HG02943 (cell line): ENCODE data around the gene OSBPL10.
"Not testable (repeated sequence)": the region's sequence is repeated elsewhere in the genome, so short reads cannot be mapped to it uniquely, and the experiment has no call there.

Source experiments
- ATAC-seq: cut with Tn5 transposase; IDR thresholded peaks from one replicate; pipeline ENCODE4 v1.9.1; 2021; ENCODE audit warnings: mild to moderate bottlenecking, low read depth, moderate library complexity; ENCODE audit not compliant: unreplicated experiment

The OSBPL10 gene

GRCh38 chr3:31992995-31993394, 11.9 kb upstream of the OSBPL10 start:
- ATAC-seq: not testable (repeated sequence)

GRCh38 chr3:31988271-31988670, 7.2 kb upstream of the OSBPL10 start:
- no peak for ATAC-seq

GRCh38 chr3:31985831-31986230, 4.8 kb upstream of the OSBPL10 start:
- ATAC-seq: no peak

GRCh38 chr3:31984321-31984720, 3.3 kb upstream of the OSBPL10 start:
- no peak for ATAC-seq

GRCh38 chr3:31980530-31981205, 394 bp downstream of the OSBPL10 start:
- peak; percentile 57 for ATAC-seq

- ATAC-seq: no peak
Measured at GRCh38 chr3:31979001-31979697, 1.9 kb downstream of the OSBPL10 start.

GRCh38 chr3:31978553-31978952, 2.5 kb downstream of the OSBPL10 start:
- ATAC-seq: no peak

GRCh38 chr3:31977736-31978135, 3.3 kb downstream of the OSBPL10 start:
- ATAC-seq: no peak

- ATAC-seq: no peak
Measured at GRCh38 chr3:31976302-31976701, 4.8 kb downstream of the OSBPL10 start.

- ATAC-seq: no peak
Measured at GRCh38 chr3:31974964-31975363, 6.1 kb downstream of the OSBPL10 start.

GRCh38 chr3:31974471-31974870, 6.6 kb downstream of the OSBPL10 start:
- no peak for ATAC-seq

- ATAC-seq: no peak
Measured at GRCh38 chr3:31973837-31974236, 7.2 kb downstream of the OSBPL10 start.

- ATAC-seq: no peak
Measured at GRCh38 chr3:31973081-31973480, 8.0 kb downstream of the OSBPL10 start.

- ATAC-seq: no peak
Measured at GRCh38 chr3:31971607-31972006, 9.5 kb downstream of the OSBPL10 start.

- no peak for ATAC-seq
Measured at GRCh38 chr3:31968927-31969418, 12.1 kb downstream of the OSBPL10 start.

- ATAC-seq: no peak
Measured at GRCh38 chr3:31968369-31968926, 12.6 kb downstream of the OSBPL10 start.

- no peak for ATAC-seq
Measured at GRCh38 chr3:31967592-31967991, 13.5 kb downstream of the OSBPL10 start.

- no peak for ATAC-seq
Measured at GRCh38 chr3:31966978-31967591, 14.0 kb downstream of the OSBPL10 start.

- ATAC-seq: no peak
Measured at GRCh38 chr3:31962801-31963205, 18.3 kb downstream of the OSBPL10 start.

- ATAC-seq: peak; percentile 67
Measured at GRCh38 chr3:31960793-31961431, 20.1 kb downstream of the OSBPL10 start.
